Mesothelial cell of epicardium (in vitro differentiated cells): ENCODE measurements around the gene IRX3. TPM values are rescaled to one million over a fixed set of nuclear protein-coding genes. Genes with fewer than 3 reads are reported as not detected.

Experiments
- DNase-seq, 2 experiments: peaks; one replicate each; pipeline ENCODE4 v3.0.0; 2021; ENCODE audit warnings: low spot score in 2 of 2; ENCODE audit not compliant: unreplicated experiment in 2 of 2
- H3K27ac Mint-ChIP-seq: 2 replicates; pipeline ENCODE4 v1.8.0; 2021; ENCODE audit warnings: mixed read lengths
- H3K27me3 Mint-ChIP-seq: 2 replicates; pipeline ENCODE4 v1.8.0; 2021; ENCODE audit warnings: low read depth, mixed read lengths
- H3K36me3 Mint-ChIP-seq: 2 replicates; pipeline ENCODE4 v1.8.0; 2021; ENCODE audit warnings: mixed read lengths
- H3K4me1 Mint-ChIP-seq: 2 replicates; pipeline ENCODE4 v1.8.0; 2021; ENCODE audit warnings: mixed read lengths
- H3K4me3 Mint-ChIP-seq: 2 replicates; pipeline ENCODE4 v1.8.0; 2021; ENCODE audit warnings: mild to moderate bottlenecking, moderate library complexity, mixed read lengths
- H3K9me3 Mint-ChIP-seq: 2 replicates; pipeline ENCODE4 v1.8.0; 2021; ENCODE audit warnings: mixed read lengths
- total RNA-seq: library from RNA; stranded (reverse); gene quantifications from 3 replicates; pipeline ENCODE4 v1.2.1, GENCODE V29; 2021
- TF ChIP-seq, protein P1 (sequence below): fragments of 200-600 bp; sonication (generic); IDR thresholded peaks from one replicate; pipeline ENCODE4 v1.5.0; 2021; ENCODE audit warnings: antibody characterized with exemption; ENCODE audit not compliant: unreplicated experiment

Gene IRX3
- total RNA-seq, 1 donor from 2014 or later, result 45.2 TPM

DNA sequence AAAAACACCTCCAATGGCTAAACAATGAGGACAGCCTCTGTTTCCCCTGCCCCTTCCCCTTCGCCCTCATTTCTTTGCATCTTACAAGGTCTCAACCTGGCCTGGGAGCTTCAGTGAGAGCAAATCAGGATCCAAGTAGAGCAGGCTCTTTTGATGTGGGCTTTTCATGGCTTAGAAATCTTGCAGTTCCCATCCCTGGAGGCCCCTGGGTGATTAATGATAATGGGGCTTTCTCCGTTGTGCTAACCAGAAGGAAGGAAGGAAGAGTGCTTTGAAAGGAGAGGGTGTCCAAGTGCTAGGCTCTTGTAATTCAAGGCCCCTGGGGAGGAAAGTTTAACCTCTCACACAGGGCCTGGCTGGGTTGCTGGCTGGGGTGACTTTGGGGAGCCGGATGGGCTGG is 18.5 kb upstream of the IRX3 start:
- DNase-seq, result no peak
- Mint-ChIP-seq H3K27me3 (peaks cover 12% of the 10 kb centered on the region), H3K36me3 (no peaks in the 10 kb centered on the region), H3K27ac (peak overlapping the region; percentile 39), H3K9me3 (no peaks in the 10 kb centered on the region), H3K4me1 (peaks cover 13% of the 10 kb centered on the region), H3K4me3 (no peak overlapping the region)
- TF ChIP-seq, protein P1, sequence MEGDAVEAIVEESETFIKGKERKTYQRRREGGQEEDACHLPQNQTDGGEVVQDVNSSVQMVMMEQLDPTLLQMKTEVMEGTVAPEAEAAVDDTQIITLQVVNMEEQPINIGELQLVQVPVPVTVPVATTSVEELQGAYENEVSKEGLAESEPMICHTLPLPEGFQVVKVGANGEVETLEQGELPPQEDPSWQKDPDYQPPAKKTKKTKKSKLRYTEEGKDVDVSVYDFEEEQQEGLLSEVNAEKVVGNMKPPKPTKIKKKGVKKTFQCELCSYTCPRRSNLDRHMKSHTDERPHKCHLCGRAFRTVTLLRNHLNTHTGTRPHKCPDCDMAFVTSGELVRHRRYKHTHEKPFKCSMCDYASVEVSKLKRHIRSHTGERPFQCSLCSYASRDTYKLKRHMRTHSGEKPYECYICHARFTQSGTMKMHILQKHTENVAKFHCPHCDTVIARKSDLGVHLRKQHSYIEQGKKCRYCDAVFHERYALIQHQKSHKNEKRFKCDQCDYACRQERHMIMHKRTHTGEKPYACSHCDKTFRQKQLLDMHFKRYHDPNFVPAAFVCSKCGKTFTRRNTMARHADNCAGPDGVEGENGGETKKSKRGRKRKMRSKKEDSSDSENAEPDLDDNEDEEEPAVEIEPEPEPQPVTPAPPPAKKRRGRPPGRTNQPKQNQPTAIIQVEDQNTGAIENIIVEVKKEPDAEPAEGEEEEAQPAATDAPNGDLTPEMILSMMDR, result no peak

DNA sequence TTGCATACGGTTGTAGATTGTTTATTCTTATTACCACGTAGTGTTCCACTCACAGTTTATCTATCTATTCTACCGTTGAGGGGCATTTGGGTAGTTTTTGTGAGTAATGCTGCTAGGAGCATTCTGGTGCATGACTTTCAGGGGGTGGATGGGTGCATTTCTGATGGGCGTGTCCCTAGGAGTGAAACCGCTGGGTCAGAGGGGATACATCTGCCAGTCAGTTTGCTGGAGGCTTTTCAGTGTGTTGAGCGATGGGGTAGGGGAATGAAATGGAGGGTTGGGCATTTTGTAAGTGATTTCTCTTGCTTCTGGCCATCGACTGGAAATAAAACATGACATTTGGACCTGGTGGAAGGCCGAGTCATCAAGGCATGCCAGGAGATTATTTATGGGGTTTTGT is 17.0 kb upstream of the IRX3 start:
- Mint-ChIP-seq H3K27me3 (peaks cover 9% of the 10 kb centered on the region), H3K9me3 (no peaks in the 10 kb centered on the region), H3K36me3 (no peaks in the 10 kb centered on the region), H3K4me3 (no peak overlapping the region), H3K4me1 (peaks cover 13% of the 10 kb centered on the region), H3K27ac (no peak overlapping the region)
- no peak for DNase-seq
- TF ChIP-seq, protein P1, result no peak

DNA sequence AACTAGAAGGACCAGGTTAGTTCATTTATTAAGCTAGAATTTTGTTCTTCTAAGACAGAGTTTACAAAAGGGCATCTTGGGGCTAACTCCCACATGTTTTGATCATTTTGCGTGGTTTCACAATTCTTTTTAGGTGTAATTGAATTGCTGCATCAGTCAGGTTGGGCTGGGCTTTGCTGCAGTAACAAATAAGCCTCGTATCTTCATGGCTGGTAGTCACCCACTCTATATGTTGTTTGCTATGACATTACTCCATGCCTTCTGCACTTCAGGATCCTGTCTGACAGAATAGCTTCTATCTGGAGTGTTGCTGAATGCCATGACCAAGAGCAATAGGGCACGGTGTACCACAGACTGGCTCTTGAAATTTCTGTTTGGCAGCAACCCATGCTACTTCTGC is 10.6 kb upstream of the IRX3 start:
- H3K27me3 Mint-ChIP-seq, result peaks cover 19% of the 10 kb centered on the region
- H3K27ac Mint-ChIP-seq, result no peak overlapping the region
- DNase-seq, result no peak
- peaks cover under 1% of the 10 kb centered on the region for H3K4me1 Mint-ChIP-seq
- peaks cover 2% of the 10 kb centered on the region for H3K36me3 Mint-ChIP-seq
- H3K4me3 Mint-ChIP-seq, result no peak overlapping the region
- TF ChIP-seq, protein P1, result no peak
- peaks cover 10% of the 10 kb centered on the region for H3K9me3 Mint-ChIP-seq

DNA sequence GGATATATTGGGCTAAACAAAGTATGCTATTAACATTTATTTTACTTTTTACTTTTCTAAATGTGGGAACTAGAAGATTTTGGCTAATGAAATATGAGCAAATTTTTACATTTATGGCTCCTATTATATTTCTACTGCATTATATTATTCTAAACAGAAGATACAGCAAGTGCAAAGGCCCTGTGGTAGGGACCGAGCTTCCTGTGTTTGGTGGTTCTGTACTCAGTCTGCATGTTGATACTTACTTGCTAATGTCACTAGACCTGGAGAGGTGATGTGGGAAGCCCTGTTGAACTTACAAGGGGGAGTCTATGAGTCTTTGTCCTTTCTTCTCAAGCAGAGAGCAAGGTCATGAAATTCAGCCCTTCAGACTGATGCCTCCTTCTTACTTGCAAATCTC is 10.0 kb upstream of the IRX3 start:
- peaks cover 25% of the 10 kb centered on the region for H3K27me3 Mint-ChIP-seq

DNA sequence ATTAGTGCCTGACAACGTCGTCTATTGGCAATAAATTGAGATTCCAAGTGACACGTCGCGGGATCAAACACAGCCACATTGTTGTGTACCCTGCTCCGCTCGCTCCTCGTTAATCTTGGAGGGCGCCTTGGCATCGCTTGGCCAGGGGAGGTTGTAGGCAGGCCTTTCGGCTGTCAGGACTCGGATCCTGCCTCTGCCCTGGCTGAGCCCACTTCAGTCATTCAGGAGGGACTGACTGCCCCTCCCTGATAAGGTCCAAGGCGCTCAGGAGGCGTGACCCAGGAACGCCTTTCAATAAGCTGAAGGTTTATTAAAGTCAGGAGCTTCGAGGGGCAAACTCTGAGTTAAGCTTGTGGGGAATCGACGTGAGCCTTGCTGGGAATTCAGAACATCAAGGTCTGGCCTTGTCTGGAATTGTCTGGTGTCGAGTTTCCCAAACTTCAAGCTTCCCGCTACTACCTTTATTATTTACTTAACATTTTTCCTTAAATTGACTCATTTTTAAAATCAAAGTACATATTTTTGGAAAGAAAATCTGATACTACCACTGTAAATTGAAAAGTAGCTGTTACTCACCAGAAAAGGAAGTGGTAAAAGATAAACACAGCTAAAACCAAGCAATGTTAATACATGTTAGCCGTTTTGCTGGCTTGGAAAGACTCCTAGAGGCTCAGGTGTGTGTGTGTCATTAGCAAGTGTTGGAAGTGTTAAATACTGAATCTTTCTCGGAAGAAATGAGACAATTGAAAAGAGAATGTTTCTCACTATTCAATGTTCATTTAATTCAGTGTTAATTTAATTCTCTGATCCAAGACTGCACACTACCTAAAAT is 5.3 kb upstream of the IRX3 start:
- Mint-ChIP-seq H3K4me3 (no peak overlapping the region), H3K9me3 (peaks cover 10% of the 10 kb centered on the region), H3K36me3 (peaks cover 2% of the 10 kb centered on the region), H3K27me3 (peaks cover 68% of the 10 kb centered on the region), H3K4me1 (peaks cover 22% of the 10 kb centered on the region), H3K27ac (no peak overlapping the region)
- TF ChIP-seq, protein P1, result no peak
- no peak for DNase-seq

More for the DNA sequence above, 10.0 kb upstream of the IRX3 start:
- H3K9me3 Mint-ChIP-seq, result peaks cover 10% of the 10 kb centered on the region
- peaks cover 2% of the 10 kb centered on the region for H3K4me1 Mint-ChIP-seq
- no peak overlapping the region for H3K4me3 Mint-ChIP-seq
- H3K36me3 Mint-ChIP-seq, result peaks cover 2% of the 10 kb centered on the region
- no peak overlapping the region for H3K27ac Mint-ChIP-seq
- TF ChIP-seq, protein P1, result no peak
- DNase-seq, result no peak
